T1000 (cell line): ENCODE measurements around the gene NXNL2.
A peak's percentile ranks its signal among the peaks of the same experiment; 100 is the strongest.

Experiments
- DNase-seq: peaks from one replicate; lab custom pipeline; 2025; ENCODE audit warnings: mixed read lengths; lab: John Stamatoyannopoulos, UW

NXNL2 gene

GRCh38 chr9:88578121-88579049 is 43.4 kb downstream of the NXNL2 start:
- DNase-seq, result peak; percentile 73

- no peak for DNase-seq
Observed at GRCh38 chr9:88579050-88579715, 44.2 kb downstream of the NXNL2 start.

DNA sequence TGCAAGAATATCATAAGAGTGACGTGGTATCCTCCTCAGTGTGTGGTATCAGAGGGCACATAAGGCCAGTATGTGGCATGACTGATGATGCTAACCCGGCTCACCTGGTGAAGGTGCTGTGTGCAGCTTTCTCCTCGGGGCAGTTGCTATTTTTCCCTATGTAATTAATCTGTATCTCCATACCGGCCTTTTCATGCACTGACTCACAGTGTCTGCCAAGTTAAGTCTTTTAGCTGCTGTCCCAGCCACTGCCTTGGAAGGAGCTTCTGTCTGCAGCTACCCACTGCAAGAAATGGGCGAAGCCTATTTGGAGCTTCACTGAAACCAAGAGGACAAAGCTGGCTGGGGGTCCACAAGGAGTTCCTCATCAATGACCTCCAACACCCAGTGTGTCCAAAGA is 46.0 kb downstream of the NXNL2 start:
- no peak for DNase-seq

DNA sequence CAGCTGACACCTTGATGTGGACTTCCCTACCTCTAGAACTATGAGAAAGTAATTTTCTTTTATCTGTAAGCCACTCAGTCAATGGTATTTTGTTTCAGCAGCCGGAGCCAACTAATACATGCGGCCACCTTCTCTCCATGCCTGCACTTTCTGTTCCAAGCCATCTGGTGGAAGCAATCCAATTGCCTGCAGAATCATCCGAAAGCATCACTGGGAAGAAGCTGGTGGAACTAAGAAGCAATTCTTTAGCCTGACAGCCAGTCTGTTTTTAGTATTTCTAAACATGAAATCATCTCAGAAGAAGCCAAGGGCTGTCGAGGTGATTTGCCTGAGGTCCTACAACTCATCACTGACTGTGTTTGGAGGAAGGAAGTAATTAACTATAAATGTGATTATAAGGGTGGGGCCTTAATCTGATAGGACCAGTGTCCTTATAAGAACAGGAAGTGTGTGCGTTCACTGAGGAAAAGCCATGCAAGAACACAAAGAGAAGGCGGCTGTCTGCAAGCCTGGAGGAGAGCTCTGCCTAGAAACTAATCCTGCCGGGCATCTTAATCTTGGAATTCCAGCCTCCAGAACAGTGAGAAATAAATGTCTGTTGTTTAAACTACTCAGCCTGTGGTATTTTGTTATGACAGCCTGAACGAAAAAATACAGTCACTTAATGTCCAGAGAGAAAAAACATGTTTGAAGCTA is 49.1 kb downstream of the NXNL2 start:
- DNase-seq, result no peak

DNA sequence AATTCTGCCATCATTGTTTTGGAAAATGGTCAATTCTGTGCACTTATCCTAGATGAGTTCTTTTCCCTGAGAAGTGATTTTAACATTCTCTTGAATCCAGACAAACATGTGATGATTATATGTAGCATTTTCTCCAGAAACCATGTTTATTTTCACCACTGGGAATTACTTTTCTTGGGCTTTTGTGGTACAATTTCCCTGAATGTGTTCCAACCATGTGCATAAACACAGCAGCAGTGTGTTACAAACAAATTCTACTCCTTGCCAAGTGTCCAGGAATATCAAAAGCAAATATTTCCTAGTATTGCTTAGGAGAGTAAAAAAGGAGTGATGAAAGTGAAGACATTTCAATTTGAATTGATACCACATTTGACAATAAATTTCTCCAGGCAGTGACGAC is 50.4 kb downstream of the NXNL2 start:
- DNase-seq, result no peak

DNA sequence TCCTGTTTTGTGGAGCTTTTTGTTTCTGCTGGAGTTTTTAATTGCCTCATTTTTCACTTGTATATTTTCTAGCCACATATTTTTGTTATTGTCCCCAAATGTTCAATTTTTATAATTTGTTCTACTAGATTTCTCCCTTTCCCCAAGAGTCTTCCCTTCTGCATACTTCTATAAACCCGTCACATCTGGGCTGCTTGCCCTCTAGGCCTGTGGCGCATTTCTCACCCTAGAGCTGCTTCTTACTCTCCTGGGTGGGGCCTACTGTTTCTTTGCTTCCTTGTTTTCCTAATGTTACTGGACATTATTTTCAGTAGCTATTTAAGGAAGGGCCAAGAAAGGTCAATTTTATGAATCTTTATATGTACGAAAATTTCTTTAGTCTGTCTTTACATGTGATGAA is 51.5 kb downstream of the NXNL2 start:
- DNase-seq, result peak; percentile 9

- no peak for DNase-seq
Observed at GRCh38 chr9:88587182-88587581, 52.2 kb downstream of the NXNL2 start.

DNA sequence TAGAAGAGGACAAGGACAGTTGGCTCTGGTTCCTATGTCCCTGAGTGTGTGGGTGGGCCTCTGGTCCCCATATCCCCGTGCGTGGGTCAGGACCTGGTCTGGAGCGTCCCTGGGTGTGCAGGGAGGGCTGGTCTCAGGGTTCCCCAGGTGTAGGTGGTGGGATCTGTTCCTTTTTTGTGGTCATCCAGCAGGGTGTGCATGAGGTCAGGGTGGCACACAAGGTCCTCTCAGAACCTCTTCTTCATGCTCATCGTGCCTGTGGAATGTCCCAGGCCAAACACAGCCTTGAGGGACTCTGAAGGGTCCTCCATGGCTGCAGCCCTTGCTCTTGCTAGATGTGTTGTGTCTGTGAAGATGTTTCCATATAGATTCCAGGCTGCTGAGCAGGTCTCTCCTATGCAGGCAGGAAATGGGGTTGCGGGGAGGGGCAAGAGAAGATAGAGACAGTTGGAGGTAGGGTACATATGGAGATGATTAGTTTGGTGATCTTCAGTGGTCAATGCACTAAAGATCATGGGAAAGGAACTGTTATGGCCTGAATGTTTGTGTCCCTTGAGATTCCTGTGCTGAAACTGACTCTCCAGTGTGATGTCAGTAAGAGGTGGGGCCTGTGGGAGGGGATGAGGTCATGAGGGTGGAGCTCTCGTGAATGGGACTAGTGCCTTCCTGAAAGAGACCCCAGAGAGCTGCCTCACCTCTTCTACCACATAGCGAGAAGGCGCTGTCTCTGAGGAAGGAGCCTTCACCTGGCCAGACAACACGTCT is 53.1 kb downstream of the NXNL2 start:
- no peak for DNase-seq

- DNase-seq, result no peak
Observed at GRCh38 chr9:88589656-88590055, 54.7 kb downstream of the NXNL2 start.

GRCh38 chr9:88590558-88591146 is 55.7 kb downstream of the NXNL2 start:
- no peak for DNase-seq

GRCh38 chr9:88593537-88594185 is 58.7 kb downstream of the NXNL2 start:
- DNase-seq, result peak; percentile 34
